HepG2 (cell line): ENCODE data around the gene ZSCAN26. TPM values are rescaled to one million over a fixed set of nuclear protein-coding genes. Genes with fewer than 3 reads are reported as not detected.
A peak's percentile ranks its signal among the peaks of the same experiment; 100 is the strongest.

Source experiments
- AKAP8 ChIP-seq: sonication (generic); formaldehyde crosslinking; IDR thresholded peaks from 2 replicates; pipeline ENCODE4 v1.5.1; 2020; ENCODE audit warnings: mild to moderate bottlenecking, missing genetic modification reagents
- CREB1 ChIP-seq, 2 experiments: fragments of 450-650 bp in 1 of 2; IDR thresholded peaks; 2 replicates each; pipeline ENCODE4 v1.6.1; 2016 to 2017; ENCODE audit warnings: control low read depth in 1 of 2, mild to moderate bottlenecking in 1 of 2, missing compliant biosample characterization in 1 of 2, missing genetic modification characterization in 1 of 2
- ETV5 ChIP-seq: IDR thresholded peaks from 2 replicates; pipeline ENCODE4 v1.6.1; 2018; ENCODE audit warnings: missing biosample characterization, missing genetic modification reagents, inconsistent platforms, borderline replicate concordance
- FOXJ3 ChIP-seq: sonication (generic); formaldehyde crosslinking; IDR thresholded peaks from 2 replicates; pipeline ENCODE4 v1.4.0; 2020; ENCODE audit warnings: missing genetic modification reagents, mild to moderate bottlenecking, borderline replicate concordance
- HMGA1 ChIP-seq: sonication (generic); formaldehyde crosslinking; conservative IDR thresholded peaks from 2 replicates; pipeline ENCODE4 v1.4.0; 2020; ENCODE audit warnings: missing genetic modification reagents
- JUNB ChIP-seq: sonication (generic); formaldehyde crosslinking; IDR thresholded peaks from 2 replicates; pipeline ENCODE4 v1.8.0; 2022; ENCODE audit warnings: missing genetic modification reagents, mild to moderate bottlenecking, borderline replicate concordance
- KDM3A ChIP-seq: IDR thresholded peaks from 2 replicates; pipeline ENCODE4 v1.6.1; 2018; ENCODE audit warnings: low read depth, missing compliant biosample characterization
- NFE2 ChIP-seq: sonication (generic); formaldehyde crosslinking; IDR thresholded peaks from 2 replicates; pipeline ENCODE4 v1.4.0; 2020; ENCODE audit warnings: missing genetic modification reagents
- SRSF4 ChIP-seq: fragments of 200-400 bp; formaldehyde crosslinking; IDR thresholded peaks from one replicate; pipeline ENCODE4 v1.6.1; 2018; ENCODE audit warnings: mild to moderate bottlenecking, low read depth, low read length, moderate library complexity; ENCODE audit not compliant: poor library complexity, severe bottlenecking
- ZFAT ChIP-seq: sonication (generic); formaldehyde crosslinking; conservative IDR thresholded peaks from 2 replicates; pipeline ENCODE4 v1.8.1; 2023; ENCODE audit warnings: missing genetic modification reagents, inconsistent platforms
- ZFP37 ChIP-seq: sonication (generic); formaldehyde crosslinking; IDR thresholded peaks from 2 replicates; pipeline ENCODE4 v1.4.0; 2020; ENCODE audit warnings: missing genetic modification reagents, borderline replicate concordance
- ZNF383 ChIP-seq: sonication (generic); formaldehyde crosslinking; IDR thresholded peaks from 2 replicates; pipeline ENCODE4 v1.4.0; 2020; ENCODE audit warnings: missing genetic modification reagents, mild to moderate bottlenecking, borderline replicate concordance
- ZNF468 ChIP-seq: sonication (generic); formaldehyde crosslinking; IDR thresholded peaks from 2 replicates; pipeline ENCODE4 v1.8.0; 2022; ENCODE audit warnings: mild to moderate bottlenecking, moderate library complexity, missing genetic modification reagents
- ZNF543 ChIP-seq: sonication (generic); formaldehyde crosslinking; IDR thresholded peaks from 2 replicates; pipeline ENCODE4 v1.4.0; 2020; ENCODE audit warnings: mild to moderate bottlenecking, missing genetic modification reagents
- ZNF768 ChIP-seq: sonication (generic); formaldehyde crosslinking; IDR thresholded peaks from 2 replicates; pipeline ENCODE4 v1.4.0; 2020; ENCODE audit warnings: missing genetic modification reagents
- ZNF841 ChIP-seq: sonication (generic); formaldehyde crosslinking; IDR thresholded peaks from 2 replicates; pipeline ENCODE4 v1.8.1; 2023; ENCODE audit warnings: missing genetic modification reagents, borderline replicate concordance
- polyA plus RNA-seq, 8 experiments: library from polyadenylated mRNA; depleted of rRNA in 3 of 8; stranded (reverse) in 7 of 8; unstranded in 1 of 8; fragments of >200 nt; fragmentation: Illumina TruSeq in 4 of 8; extraction: Trizol in 4 of 8; gene quantifications; 2 replicates each; pipeline versions ENCODE4 v1.2.1 to v1.2.3, GENCODE V29; 2011 to 2016; ENCODE audit warnings: low read depth in 4 of 8, missing spikeins in 1 of 8, mixed read lengths in 1 of 8; ENCODE audit not compliant: insufficient read depth in 1 of 8
- total RNA-seq, 5 experiments: library from RNA; depleted of rRNA; stranded (reverse); fragments of >200 nt; fragmentation: Illumina TruSeq; extraction: Trizol; gene quantifications; 2 replicates each; pipeline ENCODE4 v1.2.3, GENCODE V29; 2016; ENCODE audit warnings: low read depth in 1 of 5
- TF ChIP-seq, protein P1 (sequence below): fragments of 450-650 bp; IDR thresholded peaks from 2 replicates; pipeline ENCODE4 v1.6.1; 2017; ENCODE audit warnings: mild to moderate bottlenecking
- TF ChIP-seq, protein P2 (sequence below): sonication (generic); formaldehyde crosslinking; IDR thresholded peaks from 2 replicates; pipeline ENCODE4 v1.4.0; 2020; ENCODE audit warnings: missing genetic modification reagents
- TF ChIP-seq, protein P3 (sequence below): sonication (generic); formaldehyde crosslinking; IDR thresholded peaks from 2 replicates; pipeline ENCODE4 v1.9.0; 2021; ENCODE audit warnings: missing genetic modification reagents, borderline replicate concordance
- TF ChIP-seq, protein P4 (sequence below): sonication (generic); formaldehyde crosslinking; IDR thresholded peaks from 2 replicates; pipeline ENCODE4 v1.4.0; 2020; ENCODE audit warnings: mild to moderate bottlenecking, missing genetic modification reagents

ZSCAN26 gene
- total and polyA plus RNA-seq, 2 of the 13 experiments (the other 11 are each of a cell fraction or from before 2014, with no cell fraction given): 12.0 to 15.6 TPM

DNA sequence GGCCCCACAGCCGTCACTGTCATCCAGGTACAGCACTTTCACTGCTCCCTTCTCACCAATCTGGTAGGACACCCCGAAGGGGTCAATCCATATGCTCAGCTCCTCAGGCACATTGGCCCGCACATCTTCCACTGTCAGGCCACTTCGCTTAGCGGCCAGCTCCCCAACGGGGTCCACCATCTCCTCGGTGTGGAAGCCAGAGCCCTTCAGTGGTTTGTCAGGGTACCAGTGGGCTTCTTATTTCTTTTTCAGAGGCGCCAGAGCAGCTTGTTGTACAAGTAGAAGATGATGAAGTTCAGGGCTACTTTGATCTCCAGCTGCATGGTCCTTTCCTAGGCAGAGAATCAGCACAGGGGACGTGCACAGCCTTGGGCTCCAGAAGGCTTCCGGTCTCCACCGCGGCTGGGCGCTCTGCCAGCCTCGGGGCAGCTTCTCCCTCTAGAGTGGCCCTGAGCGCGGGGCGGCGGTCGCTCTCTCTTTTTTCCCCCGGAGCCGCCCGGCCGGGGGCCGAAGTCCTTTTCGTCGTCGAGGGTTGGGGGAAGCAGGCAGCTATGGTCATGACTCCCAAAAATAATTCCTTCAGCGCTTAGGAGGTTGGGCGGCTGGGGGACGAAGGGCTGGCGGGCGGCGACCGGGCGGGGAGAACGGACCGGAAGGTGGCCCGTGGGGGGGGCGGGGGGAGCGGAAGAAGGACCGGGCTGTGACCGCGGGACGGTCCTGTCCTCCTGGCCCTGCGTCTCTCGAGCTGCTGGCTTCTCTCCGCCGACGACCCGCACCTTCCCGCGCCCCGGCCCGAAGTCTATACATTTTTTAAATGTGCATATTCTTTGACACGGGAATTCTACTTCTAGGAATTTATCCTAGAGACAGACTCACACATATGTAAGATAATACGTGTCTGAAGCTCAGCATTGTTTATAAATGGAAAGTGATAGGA is 48.4 kb upstream of the ZSCAN26 start (continued):
- TF ChIP-seq SRSF4 (no peak), ZNF543 (CRISPR knock-in tag) (peak; percentile 91), ZNF468 (CRISPR knock-in tag) (no peak), ZFAT (CRISPR knock-in tag) (no peak), CREB1 (IDR thresholded peaks at IDR 0.05) (no peak), CREB1 (CRISPR knock-in tag; IDR thresholded peaks at IDR 0.05) (no peak), ZNF841 (CRISPR knock-in tag) (no peak; the same call in 1 of the 2 replicates), HMGA1 (CRISPR knock-in tag) (no peak), KDM3A (CRISPR knock-in tag) (no peak), ZNF383 (CRISPR knock-in tag) (0 out of 2 replicates have a peak, but pooled peaks have one; percentile 50), ZFP37 (CRISPR knock-in tag) (peak; percentile 87; the same call in 1 of the 2 replicates), NFE2 (no peak), AKAP8 (CRISPR knock-in tag) (peak; percentile 68; the same call in 1 of the 2 replicates), ZNF768 (CRISPR knock-in tag) (peak; percentile 72; the same call in 1 of the 2 replicates), ETV5 (CRISPR knock-in tag) (peak; percentile 86; the same call in 1 of the 2 replicates), JUNB (CRISPR knock-in tag) (no peak), FOXJ3 (0 out of 2 replicates have a peak, but pooled peaks have one; percentile 29)
- TF ChIP-seq, protein P1, sequence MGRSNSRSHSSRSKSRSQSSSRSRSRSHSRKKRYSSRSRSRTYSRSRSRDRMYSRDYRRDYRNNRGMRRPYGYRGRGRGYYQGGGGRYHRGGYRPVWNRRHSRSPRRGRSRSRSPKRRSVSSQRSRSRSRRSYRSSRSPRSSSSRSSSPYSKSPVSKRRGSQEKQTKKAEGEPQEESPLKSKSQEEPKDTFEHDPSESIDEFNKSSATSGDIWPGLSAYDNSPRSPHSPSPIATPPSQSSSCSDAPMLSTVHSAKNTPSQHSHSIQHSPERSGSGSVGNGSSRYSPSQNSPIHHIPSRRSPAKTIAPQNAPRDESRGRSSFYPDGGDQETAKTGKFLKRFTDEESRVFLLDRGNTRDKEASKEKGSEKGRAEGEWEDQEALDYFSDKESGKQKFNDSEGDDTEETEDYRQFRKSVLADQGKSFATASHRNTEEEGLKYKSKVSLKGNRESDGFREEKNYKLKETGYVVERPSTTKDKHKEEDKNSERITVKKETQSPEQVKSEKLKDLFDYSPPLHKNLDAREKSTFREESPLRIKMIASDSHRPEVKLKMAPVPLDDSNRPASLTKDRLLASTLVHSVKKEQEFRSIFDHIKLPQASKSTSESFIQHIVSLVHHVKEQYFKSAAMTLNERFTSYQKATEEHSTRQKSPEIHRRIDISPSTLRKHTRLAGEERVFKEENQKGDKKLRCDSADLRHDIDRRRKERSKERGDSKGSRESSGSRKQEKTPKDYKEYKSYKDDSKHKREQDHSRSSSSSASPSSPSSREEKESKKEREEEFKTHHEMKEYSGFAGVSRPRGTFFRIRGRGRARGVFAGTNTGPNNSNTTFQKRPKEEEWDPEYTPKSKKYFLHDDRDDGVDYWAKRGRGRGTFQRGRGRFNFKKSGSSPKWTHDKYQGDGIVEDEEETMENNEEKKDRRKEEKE: no peak
- TF ChIP-seq, protein P2, sequence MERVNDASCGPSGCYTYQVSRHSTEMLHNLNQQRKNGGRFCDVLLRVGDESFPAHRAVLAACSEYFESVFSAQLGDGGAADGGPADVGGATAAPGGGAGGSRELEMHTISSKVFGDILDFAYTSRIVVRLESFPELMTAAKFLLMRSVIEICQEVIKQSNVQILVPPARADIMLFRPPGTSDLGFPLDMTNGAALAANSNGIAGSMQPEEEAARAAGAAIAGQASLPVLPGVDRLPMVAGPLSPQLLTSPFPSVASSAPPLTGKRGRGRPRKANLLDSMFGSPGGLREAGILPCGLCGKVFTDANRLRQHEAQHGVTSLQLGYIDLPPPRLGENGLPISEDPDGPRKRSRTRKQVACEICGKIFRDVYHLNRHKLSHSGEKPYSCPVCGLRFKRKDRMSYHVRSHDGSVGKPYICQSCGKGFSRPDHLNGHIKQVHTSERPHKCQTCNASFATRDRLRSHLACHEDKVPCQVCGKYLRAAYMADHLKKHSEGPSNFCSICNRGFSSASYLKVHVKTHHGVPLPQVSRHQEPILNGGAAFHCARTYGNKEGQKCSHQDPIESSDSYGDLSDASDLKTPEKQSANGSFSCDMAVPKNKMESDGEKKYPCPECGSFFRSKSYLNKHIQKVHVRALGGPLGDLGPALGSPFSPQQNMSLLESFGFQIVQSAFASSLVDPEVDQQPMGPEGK (CRISPR knock-in tag): peak; percentile 92
- TF ChIP-seq, protein P3, sequence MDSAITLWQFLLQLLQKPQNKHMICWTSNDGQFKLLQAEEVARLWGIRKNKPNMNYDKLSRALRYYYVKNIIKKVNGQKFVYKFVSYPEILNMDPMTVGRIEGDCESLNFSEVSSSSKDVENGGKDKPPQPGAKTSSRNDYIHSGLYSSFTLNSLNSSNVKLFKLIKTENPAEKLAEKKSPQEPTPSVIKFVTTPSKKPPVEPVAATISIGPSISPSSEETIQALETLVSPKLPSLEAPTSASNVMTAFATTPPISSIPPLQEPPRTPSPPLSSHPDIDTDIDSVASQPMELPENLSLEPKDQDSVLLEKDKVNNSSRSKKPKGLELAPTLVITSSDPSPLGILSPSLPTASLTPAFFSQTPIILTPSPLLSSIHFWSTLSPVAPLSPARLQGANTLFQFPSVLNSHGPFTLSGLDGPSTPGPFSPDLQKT (CRISPR knock-in tag): no peak
- TF ChIP-seq, protein P4, sequence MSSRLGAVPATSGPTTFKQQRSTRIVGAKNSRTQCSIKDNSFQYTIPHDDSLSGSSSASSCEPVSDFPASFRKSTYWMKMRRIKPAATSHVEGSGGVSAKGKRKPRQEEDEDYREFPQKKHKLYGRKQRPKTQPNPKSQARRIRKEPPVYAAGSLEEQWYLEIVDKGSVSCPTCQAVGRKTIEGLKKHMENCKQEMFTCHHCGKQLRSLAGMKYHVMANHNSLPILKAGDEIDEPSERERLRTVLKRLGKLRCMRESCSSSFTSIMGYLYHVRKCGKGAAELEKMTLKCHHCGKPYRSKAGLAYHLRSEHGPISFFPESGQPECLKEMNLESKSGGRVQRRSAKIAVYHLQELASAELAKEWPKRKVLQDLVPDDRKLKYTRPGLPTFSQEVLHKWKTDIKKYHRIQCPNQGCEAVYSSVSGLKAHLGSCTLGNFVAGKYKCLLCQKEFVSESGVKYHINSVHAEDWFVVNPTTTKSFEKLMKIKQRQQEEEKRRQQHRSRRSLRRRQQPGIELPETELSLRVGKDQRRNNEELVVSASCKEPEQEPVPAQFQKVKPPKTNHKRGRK: no peak
